Epithelial cell of prostate (primary cell): ENCODE measurements around the gene GOLT1B.
"Not testable (repeated sequence)": the region's sequence is repeated elsewhere in the genome, so short reads cannot be mapped to it uniquely, and the experiment has no call there.

Experiments
- DNase-seq: peaks from one replicate; pipeline ENCODE4 v3.0.0-alpha.2; 2011; ENCODE audit warnings: low read depth, low spot score
- H3K27ac ChIP-seq: fragments of 450-650 bp; 2 replicates; pipeline ENCODE4 v1.5.1; 2017; ENCODE audit warnings: mild to moderate bottlenecking

GOLT1B gene, protein sequence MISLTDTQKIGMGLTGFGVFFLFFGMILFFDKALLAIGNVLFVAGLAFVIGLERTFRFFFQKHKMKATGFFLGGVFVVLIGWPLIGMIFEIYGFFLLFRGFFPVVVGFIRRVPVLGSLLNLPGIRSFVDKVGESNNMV

DNA sequence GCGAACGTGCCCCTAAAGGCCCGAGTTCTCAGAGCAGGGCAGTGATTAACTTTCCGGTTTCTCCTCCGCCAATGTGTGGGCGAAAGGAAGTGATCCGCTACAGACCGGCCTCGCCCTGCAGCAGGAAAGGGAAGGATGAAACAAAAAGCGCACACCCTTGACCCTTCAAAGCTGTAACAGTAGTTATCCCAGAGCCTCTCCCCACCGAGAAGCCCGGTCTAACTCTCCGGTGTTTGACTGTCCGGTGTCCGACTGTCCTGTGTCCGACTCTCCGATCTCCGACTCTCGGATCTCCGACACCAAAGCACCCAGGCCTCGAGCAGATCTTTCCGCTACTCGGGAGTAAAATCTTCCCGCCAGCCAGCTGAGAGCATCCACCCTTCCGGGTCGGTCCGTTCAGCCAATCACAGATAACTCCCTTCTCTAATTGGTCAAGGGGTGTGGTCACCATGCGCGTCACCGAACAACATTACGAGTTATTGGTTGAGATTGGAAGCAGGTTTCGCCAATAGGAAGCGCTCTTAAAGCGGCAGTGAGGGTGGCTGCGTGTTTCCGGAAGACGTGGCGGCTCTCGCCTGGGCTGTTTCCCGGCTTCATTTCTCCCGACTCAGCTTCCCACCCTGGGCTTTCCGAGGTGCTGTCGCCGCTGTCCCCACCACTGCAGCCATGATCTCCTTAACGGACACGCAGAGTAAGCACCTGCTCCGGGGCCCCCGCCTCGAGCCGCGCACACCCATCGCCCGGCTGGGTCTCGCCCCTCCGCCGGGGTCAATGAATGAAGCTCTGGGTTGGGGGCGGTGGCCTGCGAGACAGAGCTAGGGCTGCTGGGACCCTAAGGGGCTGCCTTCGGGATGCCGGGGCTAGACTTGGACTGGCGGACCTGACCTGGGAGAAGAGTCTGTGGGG, at the start of gene GOLT1B, which contains the start of gene RECQL:
GOLT1B (plus strand) TSS at position 532 of the 906 bp plus-strand sequence; CDS start at position 667, 135 bp downstream.
RECQL (minus strand) TSS at position 378 of the 906 bp plus-strand sequence. CDS start 2,065 bp downstream, outside the sequence.
- peak within 1 kb of the TSS; percentile 71 for H3K27ac ChIP-seq
- DNase-seq: peak; percentile 93

DNA sequence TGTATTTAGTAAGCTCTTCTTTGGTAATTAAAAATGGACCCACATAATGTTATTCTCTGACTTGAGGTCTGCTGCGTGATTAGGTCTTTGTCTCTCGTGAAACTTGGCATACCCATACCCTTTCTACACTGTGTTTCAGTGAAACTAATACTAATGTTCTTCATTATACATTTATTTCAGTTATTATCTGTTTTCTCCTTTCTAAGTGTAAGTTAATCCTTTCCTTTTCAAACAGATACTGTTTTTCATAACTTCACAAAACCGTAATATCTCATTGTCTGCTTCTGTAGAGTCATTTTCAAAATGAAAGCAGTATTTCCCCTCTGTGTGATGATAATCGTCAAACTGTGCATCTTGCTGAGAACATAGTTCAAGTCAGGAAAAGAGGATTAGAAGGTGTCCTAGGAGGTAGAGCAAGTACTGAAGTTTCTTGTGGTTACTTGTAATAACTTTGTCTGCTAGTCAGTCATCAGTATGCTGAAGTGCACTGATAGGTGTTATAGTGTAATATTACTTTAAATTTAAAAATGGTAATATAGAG, 48.2 kb upstream of the GOLT1B start:
- no peak overlapping the region for H3K27ac ChIP-seq

DNA sequence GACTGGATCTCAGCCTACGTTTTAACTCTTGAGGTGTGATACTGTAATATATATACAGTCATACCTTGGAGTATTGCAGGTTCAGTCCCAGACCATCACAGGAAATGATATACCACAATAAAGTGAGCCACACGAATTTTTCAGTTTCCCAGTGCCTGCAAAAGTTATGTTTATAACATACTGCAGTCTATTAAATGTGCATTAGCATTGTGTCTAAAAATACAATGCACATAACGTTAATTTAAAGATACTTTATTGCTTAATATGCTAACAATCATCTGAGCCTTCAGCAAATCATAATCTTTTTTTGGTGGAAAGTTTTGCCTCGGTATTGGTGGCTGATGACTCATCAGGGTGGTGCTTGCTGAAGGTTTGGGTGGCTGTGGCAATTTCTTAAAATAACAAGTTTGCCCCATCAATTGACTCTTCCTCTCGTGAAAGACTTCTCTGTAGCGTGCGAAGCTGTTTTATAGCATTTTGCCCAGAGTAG, 45.3 kb upstream of the GOLT1B start:
- DNase-seq: no peak
- H3K27ac ChIP-seq: no peak overlapping the region

More for the DNA sequence above, 48.2 kb upstream of the GOLT1B start:
- no peak for DNase-seq

DNA sequence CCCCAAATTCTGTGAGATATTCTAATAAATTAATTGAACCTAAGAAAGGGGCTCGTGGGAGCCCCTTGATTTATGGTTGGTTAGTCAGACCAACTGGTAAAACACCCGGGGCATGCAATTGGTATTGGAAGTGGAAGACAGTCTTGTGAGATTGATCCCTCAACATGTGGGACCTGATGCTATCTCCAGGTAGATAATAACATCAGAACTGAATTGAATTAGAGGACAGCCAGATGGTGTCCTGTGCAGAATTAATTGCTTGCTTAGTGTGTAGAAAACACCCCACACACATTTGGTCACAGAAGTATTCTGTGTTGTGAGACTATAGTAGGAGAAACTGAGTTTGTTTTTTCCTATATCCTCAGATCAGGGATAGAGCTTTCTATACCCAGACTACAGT, 42.1 kb upstream of the GOLT1B start:
- H3K27ac ChIP-seq: no peak overlapping the region
- DNase-seq: no peak

DNA sequence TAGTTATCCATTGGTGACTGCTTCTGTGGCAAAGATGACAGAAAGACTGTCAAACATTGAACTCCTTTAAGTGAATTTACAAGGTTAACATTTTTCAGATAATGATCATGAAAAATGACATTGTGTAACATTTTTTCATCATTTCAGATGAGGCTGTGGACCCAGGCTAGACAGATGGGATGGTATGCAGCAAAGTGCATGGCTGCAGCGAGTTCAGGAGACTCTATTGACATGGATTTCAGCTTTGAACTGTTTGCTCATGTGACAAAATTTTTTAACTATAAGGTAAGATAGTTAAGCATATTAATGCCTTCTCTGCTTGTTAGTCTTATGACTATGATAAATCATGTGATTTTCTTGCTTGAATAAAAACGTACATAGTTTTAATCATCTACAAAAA, 34.3 kb upstream of the GOLT1B start:
- H3K27ac ChIP-seq, DNase-seq: not testable (repeated sequence)

DNA sequence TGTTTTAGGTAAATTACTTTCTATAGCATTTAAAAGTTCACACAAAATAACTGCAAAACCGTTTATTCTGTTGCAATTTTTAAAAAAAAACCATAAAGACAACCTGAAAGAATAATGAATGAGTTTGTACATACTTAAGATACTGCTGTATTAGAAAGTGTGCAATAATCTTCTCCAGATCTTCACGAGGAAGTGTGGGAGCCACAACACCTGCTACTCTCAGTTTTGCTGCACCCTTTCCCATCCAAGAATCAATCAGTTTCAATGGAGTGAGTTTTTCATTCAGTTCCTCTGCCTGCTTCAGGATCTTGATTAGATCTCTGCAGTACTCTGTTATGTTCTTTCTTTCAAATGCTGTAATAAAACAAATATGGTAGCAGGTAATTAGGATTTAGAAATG, 30.3 kb upstream of the GOLT1B start:
- no peak for DNase-seq
- no peak overlapping the region for H3K27ac ChIP-seq

DNA sequence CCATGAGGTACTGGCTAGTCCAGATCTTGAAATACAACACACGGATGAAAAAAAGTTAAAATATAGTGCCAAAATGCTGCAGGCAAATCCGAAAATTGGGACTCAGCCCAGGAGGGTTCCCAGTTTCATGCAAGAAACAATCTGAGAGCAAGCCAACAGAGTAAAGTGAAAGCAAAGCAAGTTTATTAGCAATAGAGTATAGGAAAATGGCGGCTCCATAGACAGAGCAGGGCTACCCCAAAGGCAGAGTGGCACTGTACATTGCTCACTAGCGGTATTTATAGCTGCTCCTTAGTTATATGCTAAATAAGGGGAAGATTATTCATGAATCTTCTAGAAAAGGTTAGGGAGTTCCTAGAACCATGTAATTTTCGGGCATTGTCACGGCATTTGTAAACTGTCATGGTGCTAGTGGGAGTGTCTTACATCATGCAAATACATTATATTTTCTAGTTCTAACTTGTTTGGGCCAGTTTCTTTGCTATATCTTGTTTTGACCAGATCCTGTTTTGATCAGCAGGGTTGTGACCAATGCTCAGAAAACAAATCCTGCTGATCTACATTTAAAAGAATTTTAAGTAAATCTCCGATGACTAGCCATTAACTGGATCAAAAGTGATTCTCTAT, 29.3 kb upstream of the GOLT1B start:
- peak overlapping the region; percentile 21 for H3K27ac ChIP-seq
- DNase-seq: no peak

DNA sequence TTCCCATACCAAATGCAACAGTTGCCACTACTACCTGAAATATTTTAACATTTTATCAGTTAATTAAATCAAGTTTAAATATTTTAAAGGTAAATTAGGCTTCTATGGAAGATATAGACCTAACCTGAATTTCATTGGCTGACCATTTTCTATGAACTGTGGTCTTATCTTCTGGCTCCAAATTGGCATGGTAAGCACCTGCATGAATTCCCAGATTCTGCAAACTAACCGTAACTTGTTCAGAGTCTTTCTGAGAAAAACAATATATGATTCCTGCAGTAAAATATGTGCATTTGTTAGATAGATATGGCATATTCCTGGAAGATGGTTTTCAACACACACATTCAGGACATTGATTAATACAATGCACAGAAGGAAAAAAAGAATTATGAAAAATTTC, 26.0 kb upstream of the GOLT1B start:
- no peak overlapping the region for H3K27ac ChIP-seq
- no peak for DNase-seq

DNA sequence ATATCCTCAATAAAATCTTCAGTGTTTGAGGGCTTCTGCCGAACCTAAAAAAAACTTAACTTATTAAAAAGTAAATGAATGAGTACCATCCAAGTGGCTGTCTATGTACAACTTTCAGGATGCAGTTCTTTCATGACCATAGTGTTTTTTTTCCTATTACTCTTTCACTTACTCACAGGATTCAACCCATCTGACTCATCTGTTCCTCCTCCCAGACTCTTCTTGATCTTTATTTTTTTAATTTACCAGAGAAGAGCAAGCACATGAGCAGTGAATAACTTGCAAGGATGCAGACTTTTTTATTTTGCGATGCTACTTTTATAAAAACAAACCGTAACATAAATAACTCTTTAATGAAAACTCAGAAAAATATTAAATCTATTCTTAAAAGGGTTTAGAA, 24.6 kb upstream of the GOLT1B start:
- H3K27ac ChIP-seq: no peak overlapping the region
- no peak for DNase-seq

DNA sequence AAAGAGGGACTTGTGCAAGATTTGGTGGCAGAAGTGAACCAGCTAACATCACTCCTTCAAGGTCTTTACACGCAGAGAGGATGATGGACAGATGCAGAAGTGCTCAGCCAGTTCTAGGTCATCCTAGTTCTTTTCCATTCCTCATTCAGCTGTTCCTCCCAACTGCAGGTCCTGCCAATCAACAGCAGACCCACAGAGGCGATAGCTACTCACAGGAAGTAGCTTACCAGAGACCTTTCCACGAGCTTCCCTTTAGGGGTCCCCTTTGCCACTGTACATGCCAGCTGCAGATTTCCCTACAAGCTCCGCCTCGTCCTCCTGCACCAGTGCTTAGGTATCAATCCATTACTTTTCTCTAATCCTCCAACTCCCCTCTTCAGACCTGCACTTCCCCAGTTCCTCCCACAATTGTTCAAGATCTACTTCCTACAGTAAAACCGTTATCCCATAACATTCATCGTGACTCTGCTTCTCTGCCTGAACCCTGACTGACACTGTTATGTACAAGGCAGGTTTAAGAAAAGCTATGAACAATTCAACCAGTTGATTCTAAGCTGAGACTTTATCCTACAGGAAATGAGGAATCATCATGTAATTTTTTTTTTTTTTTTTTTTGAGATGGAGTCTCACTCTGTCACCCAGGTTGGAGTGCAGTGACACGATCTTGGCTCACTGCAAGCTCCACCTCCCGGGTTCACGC, 22.7 kb upstream of the GOLT1B start:
- no peak overlapping the region for H3K27ac ChIP-seq
- DNase-seq: no peak

DNA sequence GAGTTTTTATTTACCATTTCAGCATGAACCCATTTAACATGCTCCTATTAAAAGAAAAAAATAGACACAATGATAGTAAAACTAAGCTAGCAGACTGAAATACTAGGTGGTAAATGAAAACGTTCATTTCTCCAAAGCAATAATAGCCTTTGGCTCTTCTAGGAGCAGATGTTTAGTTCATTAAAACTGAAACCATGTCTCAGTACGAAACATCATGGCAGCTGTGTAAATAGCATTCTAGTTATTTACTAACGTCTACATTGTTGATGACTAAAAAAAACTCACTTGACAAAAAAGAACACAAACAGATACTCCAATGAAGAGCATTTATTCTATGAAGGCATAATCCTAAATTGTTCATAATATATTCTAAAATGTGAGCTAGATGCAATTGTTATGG, 18.1 kb upstream of the GOLT1B start:
- no peak for DNase-seq
- no peak overlapping the region for H3K27ac ChIP-seq

DNA sequence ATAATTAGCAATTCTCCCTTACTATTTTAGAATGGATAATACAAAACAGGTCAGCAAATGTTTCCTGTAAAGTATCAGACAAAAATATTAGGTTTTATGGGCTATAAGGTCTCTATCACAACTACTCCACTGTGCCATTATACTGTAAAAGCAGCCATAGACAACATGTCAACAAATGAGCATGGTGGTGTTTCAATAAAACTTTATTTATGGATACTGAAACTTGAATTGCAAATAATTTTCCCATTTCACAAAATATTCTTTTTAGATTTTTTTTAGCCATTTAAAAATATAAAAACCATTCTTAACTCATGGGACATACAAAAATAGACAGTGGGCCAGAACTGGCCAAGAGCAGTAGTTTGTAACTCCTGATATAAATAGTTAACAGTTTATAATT, 15.6 kb upstream of the GOLT1B start:
- no peak for DNase-seq

DNA sequence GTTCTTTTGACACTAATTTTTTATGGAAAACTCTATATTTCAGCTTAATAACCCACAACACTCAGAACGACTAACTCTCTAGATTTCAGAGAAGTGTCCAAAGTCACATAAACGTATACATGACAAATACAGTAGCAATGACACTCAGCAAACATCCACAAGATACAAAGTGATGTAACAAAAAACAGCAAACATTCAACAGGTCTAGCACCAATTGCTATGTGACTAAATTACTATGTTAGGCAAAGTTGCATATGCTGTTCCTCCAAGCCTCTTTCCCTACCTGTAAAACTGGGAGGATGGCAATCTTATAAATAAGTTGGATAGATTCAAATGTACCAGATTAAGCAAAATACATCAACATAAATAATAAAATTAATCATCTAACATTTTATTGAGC, 1.8 kb upstream of the GOLT1B start:
- no peak for DNase-seq

More for the DNA sequence above, 15.6 kb upstream of the GOLT1B start:
- no peak overlapping the region for H3K27ac ChIP-seq

DNA sequence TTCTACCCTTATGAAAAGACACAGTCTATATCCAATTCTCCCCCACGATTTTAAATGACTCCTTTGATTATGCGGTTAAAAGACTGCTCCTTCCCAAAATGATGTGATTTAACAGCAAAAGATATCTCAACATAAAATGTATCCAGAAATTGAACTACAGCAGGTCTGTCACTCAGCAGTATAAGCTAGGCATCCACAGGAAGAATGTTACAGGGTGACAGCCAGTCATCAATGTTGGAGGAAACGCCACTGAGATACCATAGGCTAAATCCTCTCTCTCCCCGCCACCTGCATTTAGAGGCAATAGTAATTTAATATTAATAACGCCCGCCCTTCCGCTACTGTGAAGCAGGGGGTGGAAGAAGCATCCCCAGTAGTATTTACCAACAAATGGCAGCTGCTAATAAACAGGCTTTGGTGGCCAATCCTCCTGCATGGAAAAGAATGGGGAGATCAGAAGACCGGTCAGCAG, 767 bp upstream of the GOLT1B start:
- DNase-seq: no peak
- peak overlapping the region; percentile 71 for H3K27ac ChIP-seq

More for the DNA sequence above, 1.8 kb upstream of the GOLT1B start:
- no peak overlapping the region for H3K27ac ChIP-seq

DNA sequence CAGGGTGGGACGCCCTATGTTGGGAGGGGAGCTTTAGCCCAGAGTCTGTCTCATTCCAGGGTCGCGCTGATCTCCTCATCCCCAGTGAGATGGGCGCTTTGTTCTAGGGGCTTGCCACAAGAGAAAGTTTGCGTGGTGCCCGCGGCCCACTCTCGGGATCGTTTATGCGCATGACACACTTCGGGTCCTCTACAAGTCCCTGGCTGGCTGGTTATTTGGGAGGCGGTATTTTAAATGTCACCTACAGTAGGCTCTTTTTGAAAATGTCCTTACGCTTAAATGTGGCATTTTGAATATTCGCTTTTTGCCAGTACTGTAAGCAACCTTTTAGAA, 541 bp downstream of the GOLT1B start:
- peak overlapping the region; percentile 71 for H3K27ac ChIP-seq
- no peak for DNase-seq

DNA sequence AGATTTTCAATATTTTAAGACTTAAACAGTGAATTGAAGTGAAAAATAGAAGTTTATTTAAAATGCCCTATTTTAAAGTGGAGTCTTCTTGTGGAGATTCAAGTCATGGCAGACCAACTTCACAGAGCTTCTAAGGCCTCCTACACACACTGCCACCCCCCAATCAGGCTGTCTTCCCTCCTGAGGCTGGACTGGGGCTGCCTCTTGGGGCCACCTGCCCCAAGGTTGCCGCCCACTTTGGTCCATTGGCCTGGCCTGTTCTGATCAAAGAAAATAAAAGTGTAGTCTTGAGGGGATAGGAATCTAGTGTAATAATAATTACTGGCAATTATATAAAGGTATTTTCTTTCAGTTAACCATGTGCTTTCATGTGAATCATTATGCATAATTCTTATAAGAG, 1.3 kb downstream of the GOLT1B start:
- no peak overlapping the region for H3K27ac ChIP-seq
- DNase-seq: no peak

DNA sequence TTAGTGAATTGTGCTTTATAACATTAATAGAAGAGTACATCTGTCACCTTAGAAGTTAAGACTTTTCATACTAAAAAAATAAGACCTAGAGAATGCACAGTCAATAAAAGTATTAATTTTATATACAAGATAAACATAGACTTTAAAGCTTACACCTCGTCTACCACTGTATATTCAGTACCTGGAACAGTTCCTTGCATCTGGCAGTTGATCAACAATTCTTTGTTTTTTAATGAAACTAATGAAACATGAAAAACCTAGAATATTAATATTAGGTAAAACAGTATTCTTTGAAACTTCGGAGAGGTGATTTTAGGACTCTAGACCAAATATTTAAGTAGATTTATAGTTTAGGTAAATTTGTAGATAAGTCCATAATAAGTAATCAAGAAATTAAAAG, 4.3 kb downstream of the GOLT1B start:
- DNase-seq: no peak
- H3K27ac ChIP-seq: no peak overlapping the region

DNA sequence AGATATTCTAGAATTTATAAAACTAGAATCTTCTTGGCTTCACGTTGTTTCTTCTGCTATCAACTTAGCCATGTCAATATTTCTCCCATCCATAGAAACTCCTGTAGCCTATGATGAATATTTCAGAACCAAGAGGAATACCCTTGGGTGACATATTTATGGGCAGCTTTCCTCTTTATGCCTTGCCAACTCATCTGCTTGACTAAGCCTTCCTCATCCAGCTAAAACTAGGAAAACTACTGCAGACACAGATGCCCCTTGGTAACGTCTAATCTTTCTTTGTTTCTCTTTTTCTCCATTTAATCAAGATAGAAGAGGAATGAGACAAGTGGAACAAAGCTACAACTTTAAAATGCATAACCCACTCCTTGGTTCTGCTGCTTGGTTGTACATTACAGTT, 6.3 kb downstream of the GOLT1B start:
- H3K27ac ChIP-seq: no peak overlapping the region
- no peak for DNase-seq

DNA sequence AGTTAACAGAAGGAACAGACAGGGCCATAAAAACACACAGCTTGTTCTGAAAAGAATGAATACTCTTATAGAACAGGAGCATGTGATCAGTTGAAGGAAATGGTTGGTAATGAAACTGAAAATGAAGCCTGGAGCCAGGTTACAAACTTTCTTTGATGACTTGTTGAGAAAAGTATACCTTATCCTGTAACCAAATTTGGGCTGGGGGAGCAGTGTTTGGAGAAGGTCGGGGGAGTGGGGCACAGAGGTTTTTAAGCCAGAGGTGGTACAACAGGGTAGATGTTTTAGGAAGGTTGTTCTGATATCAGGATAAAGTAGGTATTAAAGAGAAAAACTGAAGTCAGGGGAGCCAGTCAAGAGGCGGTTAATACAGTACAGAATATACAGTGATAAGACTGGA, 8.2 kb downstream of the GOLT1B start:
- no peak overlapping the region for H3K27ac ChIP-seq
- DNase-seq: no peak

DNA sequence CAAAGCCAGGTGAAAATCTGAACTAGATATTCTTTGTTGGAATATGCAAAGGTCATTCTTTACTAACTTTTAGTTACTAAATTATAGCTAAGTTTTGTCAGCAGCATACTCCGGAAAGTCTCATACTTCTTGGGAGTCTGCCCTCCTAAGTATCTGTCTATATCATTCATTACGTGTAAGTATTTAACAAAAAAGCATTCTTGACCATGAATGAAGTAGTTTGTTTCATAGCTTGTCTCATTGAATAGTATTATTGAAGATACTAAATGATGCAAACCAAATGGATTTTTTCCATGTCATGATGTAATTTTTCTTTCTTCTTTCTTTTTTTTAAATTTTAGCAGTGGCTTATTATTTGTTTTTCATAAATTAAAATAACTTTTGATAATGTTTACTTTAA, 14.7 kb downstream of the GOLT1B start:
- H3K27ac ChIP-seq: no peak overlapping the region
- no peak for DNase-seq
